GM08714 (cell line): ENCODE results near the gene RIBC1.

Source experiments
- H3K4me3 ChIP-seq: fragments of 200-500 bp; sonication (Bioruptor generic); 2 replicates; pipeline ENCODE4 v1.5.1; 2014; ENCODE audit warnings: mild to moderate bottlenecking, low read length, inconsistent platforms
- ZNF274 ChIP-seq: IDR thresholded peaks from 2 replicates; pipeline ENCODE4 v1.6.1; 2012; ENCODE audit warnings: mild to moderate bottlenecking, low read depth, low read length

RIBC1 gene

DNA sequence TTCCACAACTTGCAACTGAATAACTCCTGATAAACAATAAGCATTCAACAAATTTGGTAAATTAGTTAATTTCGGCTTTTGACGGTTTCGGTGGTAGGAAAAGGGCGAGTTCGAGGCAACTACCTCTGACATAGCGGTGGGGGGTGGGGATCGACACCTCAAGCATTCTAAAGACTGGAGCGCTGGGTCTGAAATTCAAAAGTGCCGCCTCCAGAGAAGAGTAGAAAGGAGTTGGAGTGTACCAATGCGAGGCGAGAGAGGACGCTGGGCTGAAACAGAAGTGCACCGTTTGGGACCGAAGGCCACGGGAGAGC lies 944 bp upstream of the RIBC1 start:
- TF ChIP-seq ZNF274, result no peak
- H3K4me3 ChIP-seq, result peak overlapping the region; percentile 82

DNA sequence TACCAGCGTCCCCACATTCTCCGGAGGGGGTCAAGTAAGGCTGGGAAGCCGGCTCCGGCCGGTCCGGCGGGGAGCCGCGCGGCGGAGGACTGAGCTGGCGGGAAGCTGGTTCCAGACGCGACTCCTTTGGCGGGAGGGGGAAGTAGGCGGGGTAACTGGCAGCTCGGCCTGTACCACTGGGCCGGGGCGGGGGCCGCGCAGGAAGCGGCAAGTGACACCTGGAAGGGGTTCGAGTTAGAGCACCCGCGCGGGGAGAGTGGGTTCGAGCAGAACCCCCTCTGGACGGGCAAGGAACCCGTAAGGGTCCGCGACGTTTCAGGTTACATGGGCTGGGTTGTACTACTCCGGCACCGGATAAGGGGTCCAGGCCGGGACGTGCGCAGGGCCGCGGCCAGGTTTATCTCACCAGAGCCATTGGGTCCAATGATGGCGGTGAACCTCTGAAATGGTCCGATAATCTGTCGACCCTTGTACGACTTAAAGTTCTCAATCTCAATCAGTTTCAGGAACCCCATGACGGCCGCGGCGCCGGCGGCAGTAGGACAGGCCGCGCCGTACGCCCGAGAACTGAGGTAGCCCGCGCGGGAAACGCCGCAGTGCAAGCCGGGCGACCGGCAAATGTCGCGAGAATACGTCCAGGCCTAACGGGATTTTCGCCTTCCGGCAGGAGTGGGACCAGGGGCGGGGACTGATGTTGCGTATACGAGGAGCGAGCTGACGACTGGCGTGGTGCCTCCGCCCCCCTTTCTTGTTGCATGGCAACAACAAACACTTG lies 400 bp upstream of the RIBC1 start, which contains the start of gene SMC1A:
TSS of gene SMC1A (minus strand) at position 569 of the 775 bp plus-strand sequence. CDS start at position 515, 54 bp downstream.
- TF ChIP-seq ZNF274, result no peak
- peak within 1 kb of the TSS; percentile 82 for H3K4me3 ChIP-seq

DNA sequence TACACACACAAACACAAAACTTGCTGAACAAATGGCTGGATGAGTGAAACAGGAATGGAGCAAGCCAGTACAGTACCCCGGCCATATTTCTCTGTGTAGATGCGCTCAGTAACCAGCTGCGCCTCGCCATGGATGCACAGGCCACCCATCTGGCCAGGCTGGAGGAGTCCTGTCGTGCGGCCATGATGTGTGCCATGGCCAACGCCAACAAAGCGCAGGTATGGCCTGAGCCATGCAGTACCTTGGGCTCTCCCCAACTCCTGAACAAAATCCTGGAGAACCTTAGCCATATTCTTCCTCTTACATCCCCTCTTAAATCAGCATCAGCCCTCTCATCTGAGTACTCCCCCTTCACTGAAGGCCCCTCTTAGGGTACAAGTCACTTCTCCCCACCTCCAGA lies 7.1 kb downstream of the RIBC1 start:
- H3K4me3 ChIP-seq, result no peak overlapping the region
- TF ChIP-seq ZNF274, result no peak

DNA sequence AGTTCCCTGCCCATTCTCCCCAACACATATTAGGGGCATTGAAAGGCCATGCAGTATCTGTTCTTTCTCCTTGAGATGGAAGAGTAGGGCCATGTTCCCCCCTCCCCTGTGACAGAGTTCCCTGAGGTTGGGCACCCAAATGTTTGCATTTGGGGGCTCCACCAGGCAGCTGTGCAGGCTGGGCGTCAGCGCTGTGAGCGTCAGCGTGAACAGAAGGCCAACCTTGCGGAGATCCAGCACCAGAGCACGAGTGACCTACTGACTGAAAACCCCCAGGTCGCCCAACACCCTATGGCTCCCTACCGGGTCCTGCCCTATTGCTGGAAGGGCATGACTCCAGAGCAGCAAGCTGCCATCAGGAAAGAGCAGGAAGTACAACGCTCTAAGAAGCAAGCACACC lies 7.6 kb downstream of the RIBC1 start:
- no peak for TF ChIP-seq ZNF274
- H3K4me3 ChIP-seq, result no peak overlapping the region

DNA sequence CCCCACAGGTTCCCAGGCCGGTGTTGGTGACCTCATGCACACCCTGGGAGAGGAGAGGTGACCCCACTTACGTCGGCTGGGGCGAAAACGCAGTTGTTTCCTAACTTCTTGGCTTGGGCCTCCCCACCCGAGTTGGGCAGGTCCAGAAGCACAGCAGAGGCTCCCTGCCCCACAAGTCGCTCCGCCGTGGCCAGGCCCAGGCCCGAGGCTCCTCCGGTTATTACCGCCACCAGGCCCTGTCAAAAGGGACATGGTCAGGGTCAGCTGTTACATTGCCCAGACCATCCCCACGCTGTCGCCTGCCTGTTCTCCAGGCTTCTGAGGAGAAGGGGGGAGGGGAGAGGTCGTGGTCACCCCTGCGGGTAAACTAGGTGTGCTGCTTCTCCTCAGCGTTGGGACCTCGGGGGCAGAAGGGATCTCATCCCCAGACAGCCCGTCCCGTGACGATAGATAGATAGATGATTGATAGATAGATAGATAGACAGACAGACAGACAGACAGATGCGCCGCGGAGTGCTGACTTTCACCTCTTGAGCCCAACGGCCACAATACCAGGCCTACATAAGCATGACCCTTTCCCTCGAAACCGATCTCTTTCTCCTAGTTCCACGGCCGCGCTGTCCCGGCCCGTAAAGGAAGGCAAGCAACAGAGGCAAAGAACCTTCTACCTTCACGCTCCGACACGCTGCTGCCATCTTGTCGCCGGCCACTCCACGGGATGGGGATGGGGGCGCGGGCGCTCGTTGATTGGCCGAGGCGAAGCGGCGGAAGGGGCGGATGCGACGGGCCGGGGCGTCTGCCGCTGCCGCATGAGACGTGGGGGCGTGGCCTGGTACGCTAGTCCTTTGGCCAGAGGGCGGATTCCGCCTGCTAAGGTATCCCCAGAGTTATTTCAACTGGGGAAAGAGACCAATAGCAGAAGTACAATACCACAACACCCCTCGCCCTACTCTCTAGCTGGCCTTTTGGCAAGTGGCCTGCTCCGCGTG lies 11.3 kb downstream of the RIBC1 start, which contains the start of gene HSD17B10:
TSS of gene HSD17B10 (minus strand) at position 720 of the 989 bp plus-strand sequence. CDS start at position 695, 25 bp downstream.
- peak within 1 kb of the TSS; percentile 82 for H3K4me3 ChIP-seq
- TF ChIP-seq ZNF274, result no peak

DNA sequence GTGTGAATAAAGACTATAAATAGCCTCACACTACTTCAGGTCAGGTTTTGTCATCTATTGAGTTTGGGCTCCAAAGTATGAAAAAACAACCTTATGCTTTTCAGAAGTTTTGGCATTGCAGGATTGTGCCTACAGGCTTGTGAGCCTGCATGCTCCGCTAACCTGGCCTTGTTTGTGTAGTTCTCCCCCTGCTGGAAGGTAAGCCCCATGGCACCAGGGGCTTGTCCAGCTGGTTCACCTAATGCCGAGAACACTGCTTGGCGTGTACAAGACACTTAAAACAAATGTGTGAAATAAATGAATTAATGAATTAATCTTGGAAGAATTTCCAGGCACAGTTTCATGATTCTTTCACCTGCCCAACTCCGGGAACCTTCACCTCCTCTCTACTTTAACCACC lies 13.3 kb downstream of the RIBC1 start:
- no peak overlapping the region for H3K4me3 ChIP-seq
- TF ChIP-seq ZNF274, result no peak

DNA sequence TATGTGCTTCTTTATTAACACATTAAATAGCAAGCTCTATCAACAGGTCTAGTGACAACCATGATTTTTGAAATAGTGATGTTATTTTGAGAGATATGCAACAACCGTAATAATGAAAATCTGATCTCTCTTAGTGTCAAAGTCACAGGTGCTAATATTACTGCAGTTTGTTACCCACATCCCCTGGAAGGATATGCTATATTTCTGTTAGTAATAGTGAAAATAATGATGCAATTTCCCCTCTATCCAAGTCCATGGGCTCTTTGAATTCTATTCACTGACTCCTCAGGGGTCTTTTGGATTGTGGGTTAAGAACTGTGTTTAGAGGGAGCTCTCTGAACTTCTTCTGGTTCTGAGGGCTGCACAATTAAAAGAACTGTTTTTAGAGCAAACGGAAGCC lies 14.5 kb downstream of the RIBC1 start:
- H3K4me3 ChIP-seq, result no peak overlapping the region
- no peak for TF ChIP-seq ZNF274

DNA sequence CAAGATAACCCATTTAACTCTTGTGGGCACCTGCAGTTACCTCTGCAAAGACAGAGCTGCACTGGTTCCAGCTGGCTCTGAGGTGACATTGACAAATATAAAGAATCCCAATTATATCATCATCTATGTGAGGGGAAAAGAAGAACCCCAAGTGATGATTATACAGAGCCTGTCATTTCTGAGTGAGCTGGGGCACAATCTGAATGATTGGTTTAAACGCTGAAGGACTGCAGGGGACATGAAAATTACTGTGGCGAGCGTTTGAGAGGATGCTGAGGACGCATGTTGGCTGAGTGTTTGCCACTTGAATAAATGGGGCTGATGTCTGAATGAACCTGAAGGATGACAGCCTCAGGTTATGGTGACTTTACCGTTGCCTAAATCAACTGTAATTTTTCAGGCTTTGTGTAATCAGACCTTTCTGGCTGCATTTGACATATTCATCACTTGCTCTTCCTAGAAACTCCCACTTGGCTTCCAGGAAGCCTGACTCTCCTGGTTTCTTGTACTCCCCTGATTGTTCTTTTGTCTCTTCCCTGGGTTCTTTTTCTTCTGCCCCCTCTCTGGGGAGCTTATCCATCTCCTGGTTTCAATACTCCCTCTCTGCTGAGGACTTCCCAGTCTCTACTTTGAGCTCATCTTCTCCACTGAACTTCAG lies 15.6 kb downstream of the RIBC1 start:
- TF ChIP-seq ZNF274, result no peak
- no peak overlapping the region for H3K4me3 ChIP-seq

DNA sequence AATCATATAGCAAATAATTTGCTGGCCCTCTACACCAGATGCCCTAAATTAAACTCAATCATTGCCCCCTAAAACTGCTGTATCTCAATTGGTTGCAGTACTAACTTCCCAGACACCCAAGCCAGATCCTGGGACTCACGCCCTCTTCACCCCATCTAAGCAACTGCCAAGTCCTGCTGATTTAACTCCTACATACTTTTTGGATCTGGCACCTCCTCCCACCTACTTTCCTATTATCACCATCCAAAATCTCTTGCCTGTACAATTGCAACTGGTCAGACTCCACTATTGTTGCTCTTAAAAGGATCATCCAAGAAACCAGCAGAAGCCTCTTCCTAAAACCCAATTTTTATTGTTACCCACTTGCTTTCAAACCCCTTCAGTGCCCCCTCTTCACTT lies 16.2 kb downstream of the RIBC1 start:
- no peak overlapping the region for H3K4me3 ChIP-seq
- TF ChIP-seq ZNF274, result no peak

DNA sequence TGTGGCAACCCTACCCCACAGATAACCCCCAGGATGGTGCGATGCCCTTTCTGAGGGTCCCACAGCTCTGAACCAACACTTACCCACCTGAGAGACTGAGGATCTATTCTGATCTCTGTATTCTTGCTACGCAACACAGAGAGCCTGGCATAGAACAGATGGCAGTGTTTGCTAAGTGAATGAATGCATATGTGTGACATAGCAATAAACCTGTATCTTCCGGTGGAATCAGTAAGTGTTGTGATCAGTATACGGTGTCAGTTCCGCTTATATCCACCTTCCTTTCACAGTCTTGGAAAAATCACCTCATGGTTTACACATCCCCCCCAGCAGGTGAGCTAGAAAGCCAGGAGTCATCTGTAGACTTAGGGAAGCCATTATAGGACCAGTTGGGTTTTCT lies 17.4 kb downstream of the RIBC1 start:
- H3K4me3 ChIP-seq, result no peak overlapping the region

DNA sequence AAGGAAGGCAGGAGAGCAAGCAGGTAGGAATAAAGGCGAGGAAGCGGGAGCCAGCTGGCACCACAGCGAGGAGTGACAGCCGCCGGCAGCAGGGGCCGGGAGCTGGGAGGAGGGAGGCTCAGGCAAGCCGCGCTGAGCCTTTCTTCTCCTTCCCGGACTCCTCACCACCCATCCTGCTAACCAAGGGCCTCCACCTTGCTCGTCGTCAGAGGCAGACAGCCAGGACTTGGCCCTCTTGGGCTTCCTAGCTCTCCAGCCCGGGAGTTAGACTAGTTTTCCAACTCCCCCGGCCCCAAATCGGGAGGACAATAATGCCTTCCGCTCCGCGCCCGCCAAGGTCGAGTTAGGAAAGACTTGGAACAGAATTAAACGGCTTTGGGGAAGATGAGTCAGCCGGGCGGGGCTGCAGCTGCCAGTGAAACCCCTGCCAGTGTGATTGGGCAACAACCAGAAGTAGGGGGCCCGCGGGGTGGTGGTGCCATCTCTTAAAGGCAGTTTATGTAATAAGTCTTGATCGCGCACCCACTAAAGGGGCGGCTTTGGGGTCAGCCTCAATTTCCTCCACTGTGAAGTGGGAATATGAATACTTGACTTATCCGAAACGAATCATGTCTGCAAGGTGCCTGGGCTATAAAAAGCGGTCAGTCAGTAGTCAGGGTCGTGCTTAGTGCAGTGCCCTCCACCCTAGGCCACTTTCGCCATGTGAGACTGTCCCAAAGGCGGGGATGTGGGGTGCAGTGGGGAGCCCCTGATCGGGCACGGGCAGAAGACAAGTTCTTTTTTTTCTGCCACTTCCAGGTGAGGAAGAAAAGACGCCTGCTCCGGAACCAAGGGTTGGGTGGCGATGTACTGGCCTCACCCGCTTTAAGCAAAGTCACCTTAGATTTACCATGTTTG lies 18.2 kb downstream of the RIBC1 start:
- peak overlapping the region; percentile 34; the same call in 1 of the 2 replicates for H3K4me3 ChIP-seq
- no peak for TF ChIP-seq ZNF274

More for the DNA sequence above, 17.4 kb downstream of the RIBC1 start:
- TF ChIP-seq ZNF274, result no peak

DNA sequence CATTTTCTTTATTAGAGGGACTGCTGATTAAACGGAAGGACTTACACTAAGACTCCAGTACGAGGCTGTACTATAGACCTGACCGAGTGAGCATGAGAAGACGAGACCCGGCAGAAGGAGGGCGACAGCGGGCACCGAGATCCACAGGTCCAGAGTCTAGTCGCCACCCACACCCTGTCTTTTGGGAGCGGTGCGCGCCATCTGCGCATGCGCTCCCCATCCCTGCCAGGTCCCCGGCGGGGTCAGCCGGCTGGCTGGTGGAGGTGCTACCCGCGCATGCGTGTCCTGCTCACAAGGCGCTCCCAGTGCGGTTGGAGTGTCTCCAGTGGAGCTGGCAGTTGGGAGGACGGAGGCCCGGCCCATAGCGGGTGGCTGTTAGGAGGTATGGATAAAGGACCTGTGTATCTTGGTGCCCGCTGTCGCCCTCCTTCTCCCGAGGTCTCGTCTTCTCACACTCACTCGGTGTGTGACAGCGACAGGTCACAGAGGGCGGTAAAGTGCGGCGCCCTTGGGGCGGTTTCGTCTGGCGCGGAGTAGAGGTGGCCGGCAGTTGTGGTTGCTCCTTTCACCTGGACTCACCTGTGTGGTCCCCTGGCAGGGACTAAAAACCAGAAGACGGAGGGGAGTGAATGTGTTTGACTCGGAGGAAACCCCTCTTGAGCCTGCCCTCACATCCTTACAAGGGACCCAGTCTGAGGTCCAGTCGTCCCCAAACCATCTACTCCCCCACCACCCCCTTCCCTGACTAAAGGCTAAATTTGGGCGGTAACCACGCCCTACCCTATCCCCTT lies 19.1 kb downstream of the RIBC1 start:
- TF ChIP-seq ZNF274, result no peak

DNA sequence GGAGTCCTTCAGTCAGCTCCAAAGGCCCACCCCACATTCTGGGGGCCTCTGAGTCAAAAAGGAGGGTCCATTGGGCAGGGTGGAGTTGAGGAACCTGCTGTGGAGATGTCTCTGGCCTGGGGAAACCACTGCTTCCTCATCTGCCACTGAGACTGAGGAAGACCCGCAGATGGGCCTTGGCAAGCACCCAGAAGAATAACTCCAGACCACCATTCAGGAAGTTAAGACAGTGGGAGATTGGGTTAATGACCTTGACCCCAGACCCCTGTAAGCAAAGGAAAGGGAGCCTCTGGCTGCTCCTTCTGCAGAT lies 19.6 kb downstream of the RIBC1 start:
- TF ChIP-seq ZNF274, result no peak
- no peak overlapping the region; the same call in 1 of the 2 replicates for H3K4me3 ChIP-seq

More for the DNA sequence above, 19.1 kb downstream of the RIBC1 start:
- H3K4me3 ChIP-seq, result peak overlapping the region; percentile 34; the same call in 1 of the 2 replicates
